ENCODE results near the gene FKBP7. TPM values are rescaled to one million over a fixed set of nuclear protein-coding genes. Genes with fewer than 3 reads are reported as not detected.

FKBP7 gene
- total and polyA plus RNA-seq, 2 of the 8 experiments (the other 6 are each of a cell fraction or from before 2014, with no cell fraction given) = 3.6 to 7.0 TPM

DNA sequence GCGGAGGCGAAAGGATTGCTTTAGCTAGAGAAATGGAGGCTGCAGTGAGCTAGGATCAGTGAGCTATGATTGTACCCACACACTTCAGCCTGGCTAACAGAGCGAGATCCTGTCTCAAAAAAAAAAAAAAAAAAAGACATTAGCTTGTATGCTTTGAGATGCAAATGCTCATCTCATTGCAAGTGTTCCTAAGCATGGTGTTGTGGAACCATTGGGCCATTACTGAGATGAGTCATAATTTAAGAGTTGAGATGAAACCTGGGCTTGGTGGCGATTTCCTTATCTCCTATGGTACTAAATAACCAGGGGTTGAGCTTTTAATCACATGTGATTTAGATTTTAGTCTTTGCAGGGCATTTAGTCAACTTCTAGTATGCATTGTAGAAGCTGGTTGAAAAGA, 4.0 kb upstream of the FKBP7 start:
- Histone ChIP-seq H3K4me1 (replicated peaks in 1 of 4; ENCODE audit: control insufficient read depth in 3 of 4, insufficient read depth in 4 of 4, low read length in 3 of 4) (peaks cover 0 to 12% (median 4%) of the 10 kb centered on the region in 4 experiments; a peak in 3 of 7 replicates), H4K20me1 (replicated peaks in 1 of 2; ENCODE audit: control insufficient read depth in 1 of 2, insufficient read depth in 2 of 2, low read length in 2 of 2) (peaks cover 2 to 3% of the 10 kb centered on the region in 2 experiments), H2BK120ac (replicated peaks; ENCODE audit: low read depth, low read length) (no peak overlapping the region), H2AFZ (ENCODE audit: low read length) (no peak overlapping the region), H2AK5ac (ENCODE audit: low read depth, low read length) (no peak overlapping the region), H3K9ac (replicated peaks in 1 of 4; ENCODE audit: extremely low read depth in 1 of 4, low read depth in 3 of 4, low read length in 3 of 4) (peak overlapping the region in 1 of 4 experiments; percentile 36; a peak in 1 of 7 replicates), H3K4me3 (ENCODE audit: extremely low read depth in 1 of 4, insufficient read depth in 2 of 4, low read depth in 3 of 4, low read length in 4 of 4) (peak overlapping the region in 1 of 4 experiments; percentile 80; a peak in 1 of 8 replicates), H3K79me1 (ENCODE audit: low read depth, low read length) (peaks cover 2% of the 10 kb centered on the region; the same call in 1 of the 2 replicates), H2BK15ac (ENCODE audit: low read length) (no peak overlapping the region), H2BK5ac (ENCODE audit: low read depth, low read length) (no peak overlapping the region), H3K36me3 (ENCODE audit: control insufficient read depth in 2 of 4, insufficient read depth in 4 of 4, low read length in 3 of 4) (no peaks in the 10 kb centered on the region), H4K8ac (ENCODE audit: extremely low read depth, insufficient read depth, low read length) (no peak overlapping the region), H3K56ac (replicated peaks; ENCODE audit: insufficient read length, low read depth, low read length) (no peak overlapping the region), H3K23ac (ENCODE audit: insufficient read length) (no peak overlapping the region), H3K18ac (ENCODE audit: extremely low read depth, low read length) (no peak overlapping the region), H3K4me2 (ENCODE audit: insufficient read depth in 1 of 2, low read depth in 2 of 2, low read length in 2 of 2) (peak overlapping the region; percentile 14 to 59; a peak in 3 of 4 replicates), H3K9me3 (ENCODE audit: insufficient read depth in 2 of 2, low read depth in 1 of 2, low read length in 1 of 2) (no peaks in the 10 kb centered on the region), H4K5ac (ENCODE audit: insufficient read length, low read depth, low read length) (no peak overlapping the region), H3K14ac (ENCODE audit: insufficient read length) (no peak overlapping the region), H3K27ac (ENCODE audit: low read depth, low read length) (no peak overlapping the region), H3K27me3 (replicated peaks in 1 of 4; ENCODE audit: control insufficient read depth in 3 of 4, extremely low read depth in 1 of 4, insufficient read depth in 3 of 4, low read length in 3 of 4) (no peaks in the 10 kb centered on the region; a peak in 2 of 7 replicates), H4K91ac (replicated peaks; ENCODE audit: insufficient read length, low read length) (no peak overlapping the region), H3K4ac (replicated peaks; ENCODE audit: insufficient read length, low read depth, low read length) (no peak overlapping the region), H2BK20ac (ENCODE audit: low read length) (no peak overlapping the region), H3K79me2 (ENCODE audit: control insufficient read depth in 1 of 2, insufficient read depth in 2 of 2, low read length in 2 of 2) (peaks cover 0 to 33% of the 10 kb centered on the region in 2 experiments; a peak in 2 of 4 replicates), H2BK12ac (ENCODE audit: low read depth, low read length) (no peak overlapping the region), H3K23me2 (ENCODE audit: low read depth, low read length) (peaks cover 9% of the 10 kb centered on the region)
- ChIA-PET POLR2A (ENCODE audit: partially characterized antibody) (interaction anchor here (0.6 to 1.4 kb wide), 3 partner anchors 10 to 31 kb away, joined by 3 to 4 read pairs (median 3); partner anchors contain the start of genes PJVK and PRKRA), CTCF (ENCODE audit: partially characterized antibody) (interaction anchor here (0.7 to 2.3 kb wide), 9 partner anchors 8 to 370 kb away, joined by 3 to 14 read pairs (median 3); partner anchors contain the start of gene RBM45)
- DNase-seq (ENCODE audit: low read depth in 1 of 2, low spot score in 2 of 2) (no peak), FAIRE-seq (no peak)
- 80% methylated on average over 4 of the region's 4 CpGs; no CpG with 5 or more reads in 1 of the 2 experiments for WGBS, 2 experiments (ENCODE audit: extremely low coverage in 1 of 2, insufficient coverage in 1 of 2, insufficient read length in 1 of 2, insufficient replicate concordance in 2 of 2, low coverage in 1 of 2, low lambda C conversion rate in 2 of 2, missing lambda C conversion rate in 1 of 2)
- TF ChIP-seq SAP30 (IDR thresholded peaks at IDR 0.05; ENCODE audit: insufficient read depth, insufficient replicate concordance, low read length) (no peak), RXRA (IDR thresholded peaks at IDR 0.05; ENCODE audit: insufficient read depth, low read depth, low read length) (no peak), BCL11A (IDR thresholded peaks at IDR 0.05; ENCODE audit: low read depth in 2 of 2, low read length in 2 of 2) (no peak), RFX5 (IDR thresholded peaks at IDR 0.05; ENCODE audit: borderline replicate concordance, low read depth, low read length) (no peak)
- TF ChIP-seq, protein P1, sequence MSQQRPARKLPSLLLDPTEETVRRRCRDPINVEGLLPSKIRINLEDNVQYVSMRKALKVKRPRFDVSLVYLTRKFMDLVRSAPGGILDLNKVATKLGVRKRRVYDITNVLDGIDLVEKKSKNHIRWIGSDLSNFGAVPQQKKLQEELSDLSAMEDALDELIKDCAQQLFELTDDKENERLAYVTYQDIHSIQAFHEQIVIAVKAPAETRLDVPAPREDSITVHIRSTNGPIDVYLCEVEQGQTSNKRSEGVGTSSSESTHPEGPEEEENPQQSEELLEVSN (IDR thresholded peaks at IDR 0.05) = no peak

Data from H1 (cell line).